HCT116 (cell line): ENCODE results near the gene ORC3. TPM values are rescaled to one million over a fixed set of nuclear protein-coding genes. Genes with fewer than 3 reads are reported as not detected.

Experiments
- ATAC-seq: fragments of 200-7000 bp; cut with Tn5 transposase; 2 replicates; pipeline ENCODE4 v1.9.1; 2020; ENCODE audit warnings: mild to moderate bottlenecking, moderate library complexity
- BruUV-seq: library from RNA; stranded (reverse); fragments of 400-500 nt; replicated peaks from 2 replicates; lab custom pipeline; 2021; lab: Mats Ljungman, UMichigan
- CTCF ChIA-PET: fragments of 300-600 bp; sonication (Branson Sonifier 250); formaldehyde crosslinking; loops from one replicate; lab custom pipeline; 2021; ENCODE audit warnings: antibody characterized with exemption; lab: Charles Lee
- POLR2A ChIA-PET: fragments of 300-600, 350-600 bp; sonication (Branson Sonifier 250); formaldehyde crosslinking; loops from one replicate; lab custom pipeline; 2021; ENCODE audit warnings: antibody characterized with exemption; lab: Charles Lee
- RAD21 ChIA-PET, 2 experiments: fragments of 300-600 bp; sonication (Branson Sonifier 250); formaldehyde crosslinking; loops; one replicate each; lab custom pipeline; 2023; ENCODE audit warnings: low total read pairs in 2 of 2; ENCODE audit not compliant: uncharacterized antibody in 2 of 2, unreplicated experiment in 2 of 2, low non-redundant PET in 1 of 2; lab: Charles Lee
- DNase-seq: peaks from one replicate; pipeline ENCODE4 v3.0.0-alpha.2; 2010; ENCODE audit warnings: low read depth, low spot score
- H2AFZ ChIP-seq: fragments of 200-600 bp; shearing (Covaris generic), sonication (generic); 2 replicates; pipeline ENCODE4 v1.6.1; 2017; ENCODE audit warnings: low read depth, mixed run types, mixed read lengths, antibody characterized with exemption, low read length; ENCODE audit not compliant: poor library complexity, severe bottlenecking
- H3K27ac ChIP-seq: 2 replicates; pipeline ENCODE4 v1.5.1; 2012; ENCODE audit warnings: low read depth, low read length
- H3K27me3 ChIP-seq: fragments of 200-600 bp; sonication (generic); 2 replicates; pipeline ENCODE4 v1.6.1; 2016; ENCODE audit warnings: mixed run types, low read length, mixed read lengths; ENCODE audit not compliant: insufficient read depth
- H3K36me3 ChIP-seq, 2 experiments: fragments of 200-500 bp in 1 of 2; fragments of 200-600 bp in 1 of 2; sonication (Bioruptor generic) in 1 of 2; sonication (generic) in 1 of 2; 2 replicates each; pipeline versions ENCODE4 v1.5.1 to v1.6.1; 2014 to 2016; ENCODE audit warnings: low read length in 2 of 2, inconsistent platforms in 1 of 2, mixed read lengths in 1 of 2, mixed run types in 1 of 2; ENCODE audit not compliant: insufficient read depth in 2 of 2, control insufficient read depth in 1 of 2
- H3K4me1 ChIP-seq, 2 experiments: fragments of 200-600 bp in 1 of 2; sonication (generic) in 1 of 2; 2 replicates each; pipeline versions ENCODE4 v1.5.1 to v1.6.1; 2012 to 2017; ENCODE audit warnings: low read length in 2 of 2, inconsistent platforms in 1 of 2, mild to moderate bottlenecking in 1 of 2, mixed read lengths in 1 of 2, mixed run types in 1 of 2, moderate library complexity in 1 of 2; ENCODE audit not compliant: insufficient read depth in 2 of 2, control insufficient read depth in 1 of 2
- H3K4me2 ChIP-seq: fragments of 200-600 bp; sonication (generic); 2 replicates; pipeline ENCODE4 v1.6.1; 2017; ENCODE audit warnings: mixed run types, low read length, mixed read lengths
- H3K4me3 ChIP-seq, 2 experiments: fragments of 200-600 bp in 1 of 2; sonication (generic) in 1 of 2; replicated peaks in 1 of 2; 2 replicates each; pipeline ENCODE4 v1.5.1; 2011 to 2016; ENCODE audit warnings: low read length in 2 of 2, control low read depth in 1 of 2, low read depth in 1 of 2, mild to moderate bottlenecking in 1 of 2, mixed read lengths in 1 of 2, mixed run types in 1 of 2
- H3K79me2 ChIP-seq: fragments of 200-600 bp; sonication (generic); 2 replicates; pipeline ENCODE4 v1.6.1; 2017; ENCODE audit warnings: mild to moderate bottlenecking, mixed run types, low read length, moderate library complexity, mixed read lengths; ENCODE audit not compliant: insufficient read depth
- H3K9ac ChIP-seq: fragments of 200-600 bp; sonication (generic); 2 replicates; pipeline ENCODE4 v1.6.1; 2016; ENCODE audit warnings: low read length, mixed read lengths
- H3K9me2 ChIP-seq: fragments of 200-600 bp; sonication (generic), shearing (Covaris generic); 2 replicates; pipeline ENCODE4 v1.6.1; 2017; ENCODE audit warnings: mixed run types, mild to moderate bottlenecking, moderate library complexity; ENCODE audit not compliant: insufficient read depth
- H3K9me3 ChIP-seq, 2 experiments: fragments of 200-500 bp in 1 of 2; fragments of 200-600 bp in 1 of 2; sonication (Bioruptor generic) in 1 of 2; sonication (generic) in 1 of 2; 2 replicates each; pipeline ENCODE4 v1.6.1; 2014 to 2017; ENCODE audit warnings: low read length in 2 of 2, mixed read lengths in 2 of 2, inconsistent platforms in 1 of 2, low read depth in 1 of 2, mild to moderate bottlenecking in 1 of 2, mixed run types in 1 of 2, moderate library complexity in 1 of 2; ENCODE audit not compliant: control insufficient read depth in 1 of 2, insufficient read depth in 1 of 2
- H4K20me1 ChIP-seq: fragments of 200-600 bp; sonication (generic), shearing (Covaris generic); 2 replicates; pipeline ENCODE4 v1.6.1; 2017; ENCODE audit warnings: mixed run types, mild to moderate bottlenecking, moderate library complexity; ENCODE audit not compliant: insufficient read depth
- ATF3 ChIP-seq: IDR thresholded peaks from 2 replicates; pipeline ENCODE4 v1.6.1; 2012
- CTCF ChIP-seq, 3 experiments: fragments of 200-600 bp in 1 of 3; sonication (generic) in 1 of 3; IDR thresholded peaks in 2 of 3; conservative IDR thresholded peaks in 1 of 3; 2 replicates each; pipeline ENCODE4 v1.5.1; 2012 to 2017; ENCODE audit warnings: low read depth in 2 of 3, low read length in 2 of 3, antibody characterized with exemption in 1 of 3, borderline replicate concordance in 1 of 3, control low read depth in 1 of 3, mild to moderate bottlenecking in 1 of 3, mixed read lengths in 1 of 3, mixed run types in 1 of 3, moderate library complexity in 1 of 3; ENCODE audit not compliant: insufficient read depth in 1 of 3
- EGR1 ChIP-seq: IDR thresholded peaks from 2 replicates; pipeline ENCODE4 v1.6.1; 2012; ENCODE audit warnings: low read depth
- ELF1 ChIP-seq: IDR thresholded peaks from 2 replicates; pipeline ENCODE4 v1.6.1; 2012; ENCODE audit warnings: low read depth, borderline replicate concordance
- EZH2 ChIP-seq: fragments of 200-600 bp; sonication (generic); IDR thresholded peaks from 2 replicates; pipeline ENCODE4 v1.6.1; 2017; ENCODE audit warnings: antibody characterized with exemption, mixed run types
- EZH2phosphoT487 ChIP-seq: fragments of 200-600 bp; IDR thresholded peaks from 2 replicates; pipeline ENCODE4 v1.6.1; 2018; ENCODE audit warnings: antibody characterized with exemption, borderline replicate concordance
- FOSL1 ChIP-seq: IDR thresholded peaks from 2 replicates; pipeline ENCODE4 v1.6.1; 2012; ENCODE audit warnings: low read depth
- JUND ChIP-seq: IDR thresholded peaks from 2 replicates; pipeline ENCODE4 v1.6.1; 2012
- MAX ChIP-seq: IDR thresholded peaks from 2 replicates; pipeline ENCODE4 v1.6.1; 2012
- POLR2A ChIP-seq: IDR thresholded peaks from 2 replicates; pipeline ENCODE4 v1.7.0; 2011; ENCODE audit warnings: borderline replicate concordance; ENCODE audit not compliant: insufficient read depth, insufficient read length; ENCODE audit errors: extremely low read depth
- POLR2AphosphoS5 ChIP-seq: IDR thresholded peaks from 2 replicates; pipeline ENCODE4 v1.6.1; 2011; ENCODE audit warnings: mild to moderate bottlenecking, low read depth, low read length, moderate library complexity
- REST ChIP-seq: IDR thresholded peaks from 2 replicates; pipeline ENCODE4 v1.6.1; 2012; ENCODE audit warnings: low read depth
- SP1 ChIP-seq: IDR thresholded peaks from 2 replicates; pipeline ENCODE4 v1.6.1; 2012; ENCODE audit warnings: low read depth
- SRF ChIP-seq: IDR thresholded peaks from 2 replicates; pipeline ENCODE4 v1.6.1; 2012; ENCODE audit warnings: low read depth
- TCF7L2 ChIP-seq: IDR thresholded peaks from 2 replicates; pipeline ENCODE4 v1.7.0; 2011; ENCODE audit warnings: borderline replicate concordance, inconsistent platforms; ENCODE audit not compliant: insufficient read depth, insufficient read length; ENCODE audit errors: extremely low read depth
- YY1 ChIP-seq: IDR thresholded peaks from 2 replicates; pipeline ENCODE4 v1.6.1; 2011; ENCODE audit warnings: low read length, low read depth, moderate library complexity, mild to moderate bottlenecking; ENCODE audit not compliant: insufficient replicate concordance; ENCODE audit errors: extremely low read depth
- ZBTB33 ChIP-seq: IDR thresholded peaks from 2 replicates; pipeline ENCODE4 v1.6.1; 2011; ENCODE audit warnings: mild to moderate bottlenecking, low read length, moderate library complexity; ENCODE audit not compliant: insufficient replicate concordance; ENCODE audit errors: extremely low read depth
- ZFX ChIP-seq: fragments of 450-650 bp; IDR thresholded peaks from 2 replicates; pipeline ENCODE4 v1.6.1; 2017
- ZNF274 ChIP-seq: fragments of 200-500 bp; sonication (Bioruptor generic); IDR thresholded peaks from 2 replicates; pipeline ENCODE4 v1.6.1; 2014; ENCODE audit warnings: mild to moderate bottlenecking, low read depth, low read length, inconsistent platforms
- intact Hi-C: fragments of 100-400 bp; cut with micrococcal nuclease; formaldehyde crosslinking; loops from 2 replicates; pipeline ENCODE4 v1.10.0; 2022
- total RNA-seq: library from RNA; stranded (reverse); gene quantifications from one replicate; pipeline ENCODE4 v1.2.1, GENCODE V29; 2021; ENCODE audit not compliant: unreplicated experiment

ORC3 gene
- total RNA-seq, 1 experiment from 2014 or later: 34.2 TPM

- Histone ChIP-seq H3K4me2 (no peak overlapping the region), H3K27ac (no peak overlapping the region), H2AFZ (no peak overlapping the region), H3K27me3 (no peaks in the 10 kb centered on the region), H3K4me1 (peaks cover 0 to 2% of the 10 kb centered on the region in 2 experiments; a peak in 1 of 4 replicates), H3K4me3 (no peak overlapping the region), H3K9me3 (no peaks in the 10 kb centered on the region), H3K9ac (no peak overlapping the region), H4K20me1 (peaks cover 4% of the 10 kb centered on the region), H3K36me3 (peaks cover 0 to 2% of the 10 kb centered on the region in 2 experiments; a peak in 2 of 4 replicates), H3K9me2 (no peaks in the 10 kb centered on the region), H3K79me2 (peaks cover 97% of the 10 kb centered on the region)
- intact Hi-C loops: no loop called here
- no peak for TF ChIP-seq ELF1
- TF ChIP-seq POLR2AphosphoS5: no peak
- TF ChIP-seq MAX: no peak
- TF ChIP-seq EZH2: no peak
- TF ChIP-seq YY1: no peak
- no peak for TF ChIP-seq ZNF274
- TF ChIP-seq ZFX: no peak
- no peak for TF ChIP-seq SP1
- TF ChIP-seq CTCF (IDR thresholded peaks at IDR 0.05 in 2 of 3, conservative IDR thresholded peaks at IDR 0.05 in 1 of 3; ENCODE audit: borderline replicate concordance in 1 of 3, insufficient read depth in 1 of 3, low read depth in 2 of 3, low read length in 2 of 3): no peak
- TF ChIP-seq EZH2phosphoT487: no peak
- TF ChIP-seq ZBTB33: no peak
- no peak for TF ChIP-seq TCF7L2
- no peak for TF ChIP-seq ATF3
- no peak for TF ChIP-seq REST
- TF ChIP-seq FOSL1: no peak
- no peak for TF ChIP-seq EGR1
- TF ChIP-seq JUND: no peak
- no peak for TF ChIP-seq POLR2A
- no peak for TF ChIP-seq SRF
- ATAC-seq (no peak), DNase-seq (no peak)
- no TSS peak for BruUV-seq
- RAD21 ChIA-PET: no interaction called here
- POLR2A ChIA-PET: no interaction called here
- CTCF ChIA-PET: no interaction called here
Measured at GRCh38 chr6:87692086-87692485, 102.2 kb downstream of the ORC3 start.
